Raji (cell line): ENCODE results near the gene TBXAS1.

Experiments used
- POLR2A ChIP-seq: IDR thresholded peaks from 2 replicates; pipeline ENCODE4 v1.6.1; 2011; ENCODE audit warnings: low read depth, low read length, control low read depth; ENCODE audit not compliant: insufficient read depth

TBXAS1 gene

DNA sequence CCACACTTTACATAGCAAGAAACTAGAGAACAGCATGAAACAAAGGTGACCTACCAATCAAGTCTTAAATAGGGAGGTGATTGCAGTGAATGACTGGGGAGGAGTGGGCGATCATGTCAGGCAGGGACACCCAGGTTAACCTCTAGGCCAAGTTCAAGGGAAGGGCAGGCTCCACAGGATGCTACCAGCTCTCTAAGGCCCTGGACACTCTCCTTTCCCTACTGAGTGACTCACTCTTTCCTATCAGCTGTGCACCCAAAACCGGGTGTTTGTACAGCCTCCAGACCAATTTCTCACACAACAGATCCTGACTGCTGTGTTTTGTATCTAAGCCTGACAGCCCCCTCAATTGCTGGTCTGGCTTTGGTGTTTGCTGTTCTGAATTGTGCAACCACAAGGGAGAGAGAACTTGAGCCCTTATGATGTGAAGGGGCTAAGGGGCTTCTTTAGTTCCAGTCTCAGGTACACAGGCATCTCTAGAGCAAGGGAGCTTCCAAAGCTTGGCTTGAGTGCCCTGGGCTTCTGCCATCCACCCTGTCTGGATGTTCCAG lies 107.8 kb downstream of the TBXAS1 start:
- TF ChIP-seq POLR2A, result no peak

DNA sequence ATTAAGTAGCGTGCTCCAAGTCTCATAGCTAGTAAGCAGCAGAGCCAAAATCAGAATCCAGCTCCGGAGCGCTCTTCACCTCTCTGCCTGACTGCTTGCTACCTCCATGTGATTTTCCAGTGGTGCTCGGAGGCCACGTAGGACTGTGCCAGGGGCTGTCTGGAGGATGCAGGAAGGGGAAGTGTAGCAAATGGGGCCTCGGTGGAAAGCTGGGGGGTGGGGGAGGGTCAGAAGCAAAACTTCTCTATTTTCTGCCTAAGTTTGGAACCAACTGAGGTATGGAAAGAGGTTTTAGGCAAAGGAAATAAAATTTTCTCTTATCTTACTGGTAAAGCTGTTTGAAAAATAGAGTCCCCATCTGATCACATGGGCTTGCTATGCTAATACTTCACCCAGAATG lies 108.7 kb downstream of the TBXAS1 start:
- no peak for TF ChIP-seq POLR2A

DNA sequence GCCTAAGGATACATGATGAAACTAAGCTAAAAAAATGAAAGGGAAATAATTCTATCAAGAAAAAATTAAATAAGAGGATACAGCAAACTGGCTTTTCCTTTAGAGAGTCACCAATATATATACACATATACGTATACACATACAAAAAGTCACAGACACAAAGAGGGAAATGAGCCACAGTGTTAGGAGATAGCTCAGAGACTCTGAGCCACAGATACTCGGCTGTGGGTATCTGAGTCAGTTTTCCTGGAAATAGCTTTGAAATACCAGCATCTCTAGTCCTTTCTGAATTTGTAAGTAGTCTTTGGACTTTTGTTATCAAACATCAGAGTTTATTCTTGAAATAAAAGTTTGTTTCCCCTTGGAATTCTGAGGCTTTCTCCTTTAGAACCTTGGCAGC lies 111.8 kb downstream of the TBXAS1 start:
- TF ChIP-seq POLR2A, result no peak

DNA sequence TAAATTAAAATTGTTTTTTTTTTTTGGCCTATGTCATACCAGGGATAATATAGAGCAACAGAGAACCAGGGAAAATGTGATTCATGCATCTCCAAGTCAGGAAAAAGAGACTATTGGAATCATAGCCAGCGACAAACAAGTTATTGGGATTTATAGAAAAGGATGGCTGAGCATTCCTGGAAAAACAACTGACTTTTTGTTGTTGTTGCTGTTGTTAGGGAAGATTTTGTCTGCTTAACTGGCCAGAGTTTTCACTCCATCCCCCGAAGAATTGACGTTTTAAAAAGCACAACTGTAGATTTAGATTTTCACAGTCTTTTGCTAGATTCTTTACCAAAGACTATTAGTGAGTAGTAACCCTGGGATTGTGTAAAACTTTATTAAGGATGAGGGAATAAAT lies 112.4 kb downstream of the TBXAS1 start:
- TF ChIP-seq POLR2A, result no peak

DNA sequence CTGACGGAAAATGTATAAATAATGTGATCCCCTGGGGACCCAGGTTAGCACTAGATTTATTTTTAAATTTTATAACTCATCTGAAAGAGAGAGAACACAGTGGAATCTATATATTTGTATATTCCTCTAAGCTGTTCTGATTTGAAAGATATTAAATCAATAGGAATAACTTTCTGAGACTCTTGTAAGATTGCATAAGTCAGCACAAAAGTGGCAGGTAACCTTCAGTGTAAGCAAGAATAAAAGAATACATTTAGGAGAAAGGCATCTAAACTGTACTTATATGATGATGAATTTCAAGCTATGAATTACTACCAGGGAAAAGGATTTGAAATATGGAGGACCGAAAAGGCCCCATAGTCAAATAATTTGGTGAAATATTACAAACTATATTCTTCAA lies 112.8 kb downstream of the TBXAS1 start:
- no peak for TF ChIP-seq POLR2A

DNA sequence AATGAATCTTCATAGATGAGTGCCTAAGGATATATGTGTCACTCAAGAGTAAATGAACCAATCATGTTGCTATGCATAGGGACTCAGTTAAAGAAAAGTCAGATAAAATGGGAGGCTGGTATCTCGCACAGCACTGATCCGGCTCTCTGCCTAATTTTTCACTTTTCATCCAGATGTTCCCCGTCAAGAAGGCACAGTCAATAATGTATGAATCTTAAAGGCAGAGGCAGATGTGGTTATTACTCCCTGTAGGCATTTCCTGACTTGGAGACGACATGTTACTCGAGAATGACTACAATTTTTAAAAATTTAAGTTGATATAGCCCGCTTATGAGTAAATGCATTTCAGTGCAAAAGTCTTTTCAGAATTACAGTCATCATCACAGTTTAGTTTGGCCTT lies 113.6 kb downstream of the TBXAS1 start:
- no peak for TF ChIP-seq POLR2A

DNA sequence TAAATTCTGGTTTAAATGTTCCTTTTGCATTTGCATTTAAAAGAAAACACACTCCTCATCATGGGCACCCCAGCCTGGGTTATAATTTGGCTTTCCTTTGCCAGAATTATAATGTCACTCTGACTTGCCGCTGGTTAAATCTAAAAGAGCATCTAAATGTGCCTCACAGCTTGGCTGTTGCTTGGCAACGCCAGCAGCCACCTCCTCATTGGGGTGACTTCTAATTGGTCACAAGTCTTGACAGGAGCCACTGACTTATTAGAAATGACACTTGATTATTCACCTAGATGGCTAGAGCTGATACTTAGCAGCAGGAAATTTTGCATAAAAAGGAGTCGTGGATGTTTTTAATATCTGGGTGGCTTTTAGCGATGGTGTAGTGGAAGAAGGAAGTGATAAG lies 114.3 kb downstream of the TBXAS1 start:
- no peak for TF ChIP-seq POLR2A

DNA sequence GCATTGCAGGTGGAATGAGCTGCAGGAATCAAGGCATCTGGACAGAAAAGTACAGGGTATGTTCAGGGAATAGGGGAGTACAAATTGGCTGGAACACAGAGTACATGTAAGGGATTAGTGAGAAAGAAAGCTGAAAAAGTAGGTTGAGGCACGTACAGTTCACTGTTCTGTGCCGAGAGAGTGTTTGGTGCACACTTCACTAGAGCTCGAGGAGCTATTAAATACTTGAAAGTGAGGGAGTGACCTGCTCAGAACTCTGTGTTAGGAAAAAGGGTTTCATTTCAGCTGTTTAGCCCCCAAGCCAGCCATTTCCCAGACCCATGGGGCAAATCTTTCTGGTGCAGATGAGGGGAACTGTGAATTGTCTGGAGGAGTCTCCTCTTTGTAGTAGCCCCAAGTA lies 115.2 kb downstream of the TBXAS1 start:
- TF ChIP-seq POLR2A, result no peak

DNA sequence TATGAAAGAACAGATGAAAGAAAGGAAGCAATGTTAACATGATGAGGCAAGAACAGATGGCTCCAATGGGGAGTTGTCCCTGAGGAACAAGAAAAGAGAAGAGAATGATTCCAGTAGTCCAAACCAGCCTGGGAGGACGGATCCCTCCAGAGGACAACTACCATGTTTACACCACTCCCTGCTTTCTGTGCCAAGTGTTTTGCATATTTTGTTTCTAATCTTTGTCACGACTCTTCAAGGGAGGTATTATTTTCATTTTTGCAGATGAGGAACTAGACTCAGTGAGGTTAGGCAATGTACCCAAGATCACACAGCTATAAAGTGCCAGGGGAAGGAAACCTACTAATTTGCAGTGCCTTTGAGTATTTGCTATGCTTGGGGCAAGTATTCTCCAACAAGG lies 117.5 kb downstream of the TBXAS1 start:
- no peak for TF ChIP-seq POLR2A

DNA sequence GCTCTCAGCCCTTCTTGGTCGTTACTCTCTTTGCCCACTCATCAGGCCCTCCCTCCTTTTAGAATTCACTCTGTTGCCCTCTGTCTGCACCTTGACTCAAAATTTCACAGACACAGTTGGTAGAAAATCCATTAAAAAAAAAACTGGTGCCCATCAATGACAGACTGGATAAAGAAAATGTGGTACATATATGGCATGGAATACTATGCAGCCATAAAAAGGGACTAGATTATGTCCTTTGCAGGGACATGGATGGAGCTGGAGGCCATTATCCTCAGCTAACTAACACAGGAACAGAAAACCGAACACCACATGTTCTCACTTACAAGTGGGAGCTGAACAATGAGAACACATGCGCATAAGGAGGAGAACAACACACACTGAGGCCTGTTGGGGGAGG lies 118.0 kb downstream of the TBXAS1 start:
- no peak for TF ChIP-seq POLR2A

DNA sequence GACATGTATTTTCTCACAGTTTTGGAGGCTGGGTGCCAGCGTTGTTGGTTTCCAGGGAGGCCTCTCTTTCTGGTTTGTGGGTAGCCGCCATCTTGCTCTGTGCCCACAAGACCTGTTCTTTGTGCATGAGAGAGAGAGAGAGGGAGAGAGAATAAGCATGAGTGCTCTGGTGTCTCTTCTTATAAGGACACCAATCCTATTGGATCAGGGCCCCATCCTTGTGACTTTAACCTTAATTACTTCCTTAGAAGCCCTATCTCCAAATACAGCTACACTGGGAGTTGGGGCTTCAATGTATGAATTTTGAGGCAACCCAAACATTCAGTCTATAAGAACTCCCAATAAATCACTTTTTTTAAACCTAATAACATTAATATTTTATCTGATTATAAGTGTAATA lies 119.1 kb downstream of the TBXAS1 start:
- TF ChIP-seq POLR2A, result no peak

DNA sequence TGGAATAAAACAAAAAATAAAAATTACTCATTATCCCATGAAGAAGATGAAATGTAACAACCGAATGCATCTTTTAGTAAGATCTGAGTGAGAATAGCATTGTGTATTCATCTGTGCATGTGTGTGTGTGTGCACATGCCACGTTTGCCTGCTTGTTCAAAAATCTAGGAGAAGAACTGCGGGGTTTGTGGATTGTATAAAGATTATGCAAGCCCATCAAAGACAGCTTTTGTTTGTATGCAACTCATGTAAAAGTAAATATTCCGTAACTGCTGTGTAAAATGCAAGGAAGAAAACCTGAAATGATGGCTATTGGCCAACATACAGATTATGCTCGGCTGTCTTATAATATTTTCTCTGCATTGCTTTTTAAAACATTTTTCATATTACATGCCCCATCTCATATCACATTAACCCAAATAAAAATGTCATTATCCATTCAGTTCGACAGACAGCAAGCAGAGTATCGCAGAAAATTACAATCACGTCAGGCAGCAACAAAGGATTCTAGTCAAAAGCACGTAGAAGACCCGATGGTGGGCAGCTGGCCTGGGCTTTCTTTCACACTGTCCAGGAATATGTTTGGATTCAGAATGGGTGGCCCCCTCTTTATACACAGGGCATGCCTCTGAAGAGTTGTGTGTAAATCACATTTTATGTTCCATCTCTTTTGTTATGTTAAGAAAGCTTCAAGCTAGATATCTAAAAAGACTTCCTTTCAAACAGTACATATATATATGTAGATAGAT lies 119.7 kb downstream of the TBXAS1 start:
- no peak for TF ChIP-seq POLR2A

DNA sequence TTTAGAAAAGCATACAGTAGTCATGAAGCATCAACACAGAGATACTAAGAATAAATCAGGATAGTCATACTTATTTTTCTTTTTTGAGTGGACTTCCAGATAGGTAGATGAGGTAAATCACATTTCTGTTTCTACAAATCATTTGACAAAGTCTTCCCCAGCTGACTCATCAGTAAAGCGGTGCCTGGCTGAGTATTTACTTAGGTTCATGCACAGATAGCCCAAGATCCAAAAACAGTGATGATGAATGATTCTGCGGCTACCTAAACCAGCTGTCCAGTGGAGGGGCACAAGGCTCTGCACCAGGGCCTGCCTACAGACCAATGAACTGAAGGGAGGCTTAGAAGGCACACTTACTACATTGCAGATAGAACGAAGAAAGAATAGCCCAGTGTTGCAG lies 120.6 kb downstream of the TBXAS1 start:
- no peak for TF ChIP-seq POLR2A

DNA sequence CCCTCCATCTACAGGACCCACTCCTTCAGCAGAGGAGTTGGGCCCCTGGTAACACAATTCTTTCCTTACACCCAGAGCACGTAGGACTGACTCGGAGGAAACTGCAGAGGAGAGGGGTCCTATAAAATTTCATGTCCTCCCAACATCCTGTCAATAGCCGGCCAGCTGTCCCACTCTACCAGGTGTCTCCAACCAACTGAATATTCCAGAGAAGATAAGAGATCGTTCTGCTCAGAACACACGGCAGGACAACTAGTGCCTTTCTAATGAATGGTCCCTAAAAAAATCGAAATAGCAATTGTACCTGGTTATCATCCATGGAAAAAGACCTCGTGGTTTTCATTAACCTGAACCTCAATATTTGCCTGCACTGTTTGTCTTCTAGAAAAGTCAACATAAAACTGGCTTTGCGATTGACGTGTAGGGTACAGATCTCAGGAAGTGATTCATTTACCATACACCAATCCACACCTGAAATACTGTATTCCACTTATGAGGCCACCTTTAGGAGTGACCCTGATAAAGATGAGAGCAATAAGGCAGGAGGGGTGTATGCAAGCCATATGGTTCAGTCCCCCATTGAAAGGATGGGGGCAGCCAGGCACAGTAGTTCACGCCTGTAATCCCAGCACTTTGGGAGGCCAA lies 121.9 kb downstream of the TBXAS1 start:
- no peak for TF ChIP-seq POLR2A

DNA sequence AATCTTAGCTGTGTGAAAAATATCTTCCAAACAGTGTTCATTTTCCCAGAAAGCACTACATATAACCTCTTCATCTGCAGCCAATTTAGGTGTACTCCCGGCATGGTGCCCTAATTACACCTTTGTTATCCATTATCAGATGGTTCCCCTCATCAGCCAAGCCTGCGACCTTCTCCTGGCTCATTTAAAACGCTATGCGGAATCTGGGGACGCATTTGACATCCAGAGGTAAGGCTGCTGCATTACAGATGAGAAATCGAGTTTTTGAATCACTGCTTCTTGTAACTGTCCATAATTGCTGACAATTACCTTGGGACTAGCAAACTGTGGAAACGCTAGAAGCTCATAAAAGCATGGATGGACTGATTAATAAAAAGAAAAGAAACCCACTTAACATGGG lies 124.2 kb downstream of the TBXAS1 start:
- TF ChIP-seq POLR2A, result no peak

DNA sequence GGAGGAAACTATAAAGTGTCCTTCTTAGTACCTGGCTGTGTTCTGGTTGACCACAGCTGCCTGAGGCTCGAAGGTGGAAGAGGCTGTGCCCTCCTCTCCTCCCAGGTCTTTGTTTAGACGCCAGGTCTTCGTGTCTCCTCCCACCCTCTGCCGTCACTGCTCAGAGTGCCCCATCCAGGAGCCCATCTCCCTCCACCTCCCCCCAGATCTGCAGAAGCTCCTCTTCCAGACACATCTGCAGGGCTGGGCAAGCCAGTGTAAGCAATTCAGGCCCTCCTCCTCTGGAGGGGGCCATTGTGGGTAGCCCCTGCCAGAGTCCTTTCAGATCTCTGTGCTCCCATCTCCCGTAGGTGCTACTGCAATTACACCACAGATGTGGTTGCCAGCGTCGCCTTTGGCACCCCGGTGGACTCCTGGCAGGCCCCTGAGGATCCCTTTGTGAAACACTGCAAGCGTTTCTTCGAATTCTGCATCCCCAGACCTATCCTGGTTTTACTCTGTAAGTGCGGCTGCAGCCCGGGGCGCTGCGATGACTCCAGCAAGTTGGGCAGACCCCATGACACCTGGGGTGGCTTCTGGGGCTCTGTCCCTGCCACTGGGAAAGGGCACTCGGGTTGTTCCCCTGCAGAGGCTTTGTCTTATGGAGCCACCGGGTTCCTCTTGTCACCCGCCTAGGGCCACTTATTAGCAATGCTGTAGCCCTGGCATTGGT lies 126.2 kb downstream of the TBXAS1 start:
- no peak for TF ChIP-seq POLR2A
